K562 (cell line): ENCODE data around the gene CCDC171.

Experiments
- HNRNPL ChIP-seq: fragments of 200-400 bp; formaldehyde crosslinking; IDR thresholded peaks from 2 replicates; pipeline ENCODE4 v1.6.1; 2017; ENCODE audit warnings: low read depth, mild to moderate bottlenecking, low read length
- TCF7L2 ChIP-seq: fragments of 150-350 bp; IDR thresholded peaks from 2 replicates; pipeline ENCODE4 v1.6.1; 2016; ENCODE audit warnings: low read depth, mild to moderate bottlenecking, low read length, moderate library complexity
- ZNF764 ChIP-seq: fragments of 250-450 bp; sonication (Bioruptor Pico); IDR thresholded peaks from 2 replicates; pipeline ENCODE4 v1.4.0; 2020; ENCODE audit warnings: low read depth, mild to moderate bottlenecking, moderate library complexity
- TF ChIP-seq, protein P1 (sequence below): fragments of 450-650 bp; IDR thresholded peaks from 2 replicates; pipeline ENCODE4 v1.6.1; 2018; ENCODE audit not compliant: partially characterized antibody
- TF ChIP-seq, protein P2 (sequence below), 2 experiments: fragments of 450-650 bp in 1 of 2; sonication (generic) in 1 of 2; formaldehyde crosslinking in 1 of 2; IDR thresholded peaks in 1 of 2; conservative IDR thresholded peaks in 1 of 2; 2 replicates each; pipeline versions ENCODE4 v1.6.1 to v1.8.1; 2016 to 2023; ENCODE audit warnings: mild to moderate bottlenecking in 2 of 2, moderate library complexity in 2 of 2, inconsistent platforms in 1 of 2, missing genetic modification reagents in 1 of 2

- TF ChIP-seq HNRNPL = no peak
- TF ChIP-seq, protein P1, sequence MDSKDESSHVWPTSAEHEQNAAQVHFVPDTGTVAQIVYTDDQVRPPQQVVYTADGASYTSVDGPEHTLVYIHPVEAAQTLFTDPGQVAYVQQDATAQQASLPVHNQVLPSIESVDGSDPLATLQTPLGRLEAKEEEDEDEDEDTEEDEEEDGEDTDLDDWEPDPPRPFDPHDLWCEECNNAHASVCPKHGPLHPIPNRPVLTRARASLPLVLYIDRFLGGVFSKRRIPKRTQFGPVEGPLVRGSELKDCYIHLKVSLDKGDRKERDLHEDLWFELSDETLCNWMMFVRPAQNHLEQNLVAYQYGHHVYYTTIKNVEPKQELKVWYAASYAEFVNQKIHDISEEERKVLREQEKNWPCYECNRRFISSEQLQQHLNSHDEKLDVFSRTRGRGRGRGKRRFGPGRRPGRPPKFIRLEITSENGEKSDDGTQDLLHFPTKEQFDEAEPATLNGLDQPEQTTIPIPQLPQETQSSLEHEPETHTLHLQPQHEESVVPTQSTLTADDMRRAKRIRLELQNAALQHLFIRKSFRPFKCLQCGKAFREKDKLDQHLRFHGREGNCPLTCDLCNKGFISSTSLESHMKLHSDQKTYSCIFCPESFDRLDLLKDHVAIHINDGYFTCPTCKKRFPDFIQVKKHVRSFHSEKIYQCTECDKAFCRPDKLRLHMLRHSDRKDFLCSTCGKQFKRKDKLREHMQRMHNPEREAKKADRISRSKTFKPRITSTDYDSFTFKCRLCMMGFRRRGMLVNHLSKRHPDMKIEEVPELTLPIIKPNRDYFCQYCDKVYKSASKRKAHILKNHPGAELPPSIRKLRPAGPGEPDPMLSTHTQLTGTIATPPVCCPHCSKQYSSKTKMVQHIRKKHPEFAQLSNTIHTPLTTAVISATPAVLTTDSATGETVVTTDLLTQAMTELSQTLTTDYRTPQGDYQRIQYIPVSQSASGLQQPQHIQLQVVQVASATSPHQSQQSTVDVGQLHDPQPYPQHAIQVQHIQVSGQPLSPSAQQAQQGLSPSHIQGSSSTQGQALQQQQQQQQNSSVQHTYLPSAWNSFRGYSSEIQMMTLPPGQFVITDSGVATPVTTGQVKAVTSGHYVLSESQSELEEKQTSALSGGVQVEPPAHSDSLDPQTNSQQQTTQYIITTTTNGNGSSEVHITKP = no peak
- no peak for TF ChIP-seq ZNF764
- TF ChIP-seq, protein P2, sequence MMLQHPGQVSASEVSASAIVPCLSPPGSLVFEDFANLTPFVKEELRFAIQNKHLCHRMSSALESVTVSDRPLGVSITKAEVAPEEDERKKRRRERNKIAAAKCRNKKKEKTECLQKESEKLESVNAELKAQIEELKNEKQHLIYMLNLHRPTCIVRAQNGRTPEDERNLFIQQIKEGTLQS (IDR thresholded peaks at IDR 0.05) = no peak
- TF ChIP-seq, protein P2 (CRISPR knock-in tag; conservative IDR thresholded peaks at IDR 0.05) = no peak
- no peak for TF ChIP-seq TCF7L2
Observed at GRCh38 chr9:15724016-15724415, 171.2 kb downstream of the CCDC171 start.
